H9 (cell line): Measurements from ENCODE around the gene NOS1AP. TPM values are rescaled to one million over a fixed set of nuclear protein-coding genes. Genes with fewer than 3 reads are reported as not detected.

Experiments used
- DNase-seq: peaks from one replicate; pipeline ENCODE4 v3.0.0-alpha.2; 2017
- H2AFZ ChIP-seq: one replicate; pipeline ENCODE4 v1.6.1; 2013; ENCODE audit warnings: mild to moderate bottlenecking, low read length, control low read depth, moderate library complexity
- H2AK5ac ChIP-seq: 2 replicates; pipeline ENCODE4 v1.6.1; 2013; ENCODE audit warnings: low read length, control low read depth, mixed read lengths; ENCODE audit not compliant: insufficient read length
- H2BK120ac ChIP-seq: one replicate; pipeline ENCODE4 v1.6.1; 2013; ENCODE audit warnings: low read depth, mild to moderate bottlenecking, low read length, control low read depth, inconsistent platforms; ENCODE audit not compliant: poor library complexity, severe bottlenecking
- H2BK12ac ChIP-seq: 2 replicates; pipeline ENCODE4 v1.6.1; 2013; ENCODE audit warnings: low read length, control low read depth, mixed read lengths, low read depth; ENCODE audit not compliant: insufficient read length
- H2BK15ac ChIP-seq: 2 replicates; pipeline ENCODE4 v1.6.1; 2013; ENCODE audit warnings: low read depth, low read length, control low read depth
- H2BK20ac ChIP-seq: one replicate; pipeline ENCODE4 v1.6.1; 2013; ENCODE audit warnings: low read depth, mild to moderate bottlenecking, low read length, control low read depth, inconsistent platforms; ENCODE audit not compliant: poor library complexity, severe bottlenecking
- H2BK5ac ChIP-seq: 2 replicates; pipeline ENCODE4 v1.6.1; 2013; ENCODE audit warnings: low read length, control low read depth, mixed read lengths; ENCODE audit not compliant: insufficient read length
- H3K14ac ChIP-seq: 2 replicates; pipeline ENCODE4 v1.6.1; 2013; ENCODE audit warnings: low read length, control low read depth; ENCODE audit not compliant: insufficient read depth
- H3K18ac ChIP-seq: 2 replicates; pipeline ENCODE4 v1.6.1; 2013; ENCODE audit warnings: low read depth, mild to moderate bottlenecking, mixed read lengths, low read length, control low read depth; ENCODE audit not compliant: insufficient read length
- H3K23ac ChIP-seq: 2 replicates; pipeline ENCODE4 v1.6.1; 2013; ENCODE audit warnings: low read length, control low read depth, mixed read lengths, low read depth; ENCODE audit not compliant: insufficient read length
- H3K23me2 ChIP-seq: 2 replicates; pipeline ENCODE4 v1.6.1; 2013; ENCODE audit warnings: low read depth, mild to moderate bottlenecking, mixed read lengths, low read length, control low read depth; ENCODE audit not compliant: insufficient read length, poor library complexity, severe bottlenecking
- H3K27ac ChIP-seq: 2 replicates; pipeline ENCODE4 v1.5.1; 2013; ENCODE audit warnings: low read length, control low read depth, mixed read lengths, low read depth; ENCODE audit not compliant: insufficient read length
- H3K27me3 ChIP-seq: 2 replicates; pipeline ENCODE4 v1.6.1; 2013; ENCODE audit warnings: low read length, control low read depth, inconsistent platforms; ENCODE audit not compliant: insufficient read depth
- H3K4ac ChIP-seq: 2 replicates; pipeline ENCODE4 v1.6.1; 2013; ENCODE audit warnings: low read depth, mild to moderate bottlenecking, control low read depth, inconsistent platforms, low read length, moderate library complexity
- H3K4me1 ChIP-seq: 2 replicates; pipeline ENCODE4 v1.6.1; 2013; ENCODE audit warnings: low read length, control low read depth, inconsistent platforms; ENCODE audit not compliant: insufficient read depth
- H3K4me2 ChIP-seq: 2 replicates; pipeline ENCODE4 v1.6.1; 2013; ENCODE audit warnings: low read length, control low read depth, mixed read lengths; ENCODE audit not compliant: insufficient read length, insufficient read depth
- H3K56ac ChIP-seq: 2 replicates; pipeline ENCODE4 v1.6.1; 2013; ENCODE audit warnings: low read depth, mild to moderate bottlenecking, mixed read lengths, low read length, control low read depth; ENCODE audit not compliant: insufficient read length
- H3K79me1 ChIP-seq: 2 replicates; pipeline ENCODE4 v1.6.1; 2013; ENCODE audit warnings: low read depth, mild to moderate bottlenecking, moderate library complexity, low read length, control low read depth, inconsistent platforms; ENCODE audit not compliant: insufficient read depth, poor library complexity, severe bottlenecking
- H3K79me2 ChIP-seq: 2 replicates; pipeline ENCODE4 v1.6.1; 2013; ENCODE audit warnings: low read length, control low read depth, inconsistent platforms; ENCODE audit not compliant: insufficient read depth
- H3K9ac ChIP-seq: 2 replicates; pipeline ENCODE4 v1.6.1; 2013; ENCODE audit warnings: low read length, control low read depth, mixed read lengths; ENCODE audit not compliant: insufficient read length; ENCODE audit errors: extremely low read depth
- H3K9me3 ChIP-seq: one replicate; pipeline ENCODE4 v1.6.1; 2013; ENCODE audit warnings: low read depth, low read length, inconsistent platforms; ENCODE audit not compliant: control insufficient read depth
- H3T11ph ChIP-seq: one replicate; pipeline ENCODE4 v1.6.1; 2013; ENCODE audit warnings: mild to moderate bottlenecking, low read length, control low read depth, inconsistent platforms
- H4K20me1 ChIP-seq: one replicate; pipeline ENCODE4 v1.6.1; 2013; ENCODE audit not compliant: control insufficient read depth, insufficient read length, insufficient read depth
- H4K5ac ChIP-seq: 2 replicates; pipeline ENCODE4 v1.6.1; 2013; ENCODE audit warnings: low read depth, mild to moderate bottlenecking, mixed read lengths, low read length, control low read depth; ENCODE audit not compliant: insufficient read length
- H4K8ac ChIP-seq: replicated peaks from 2 replicates; pipeline ENCODE4 v1.6.1; 2013; ENCODE audit warnings: low read length, control low read depth, mixed read lengths, low read depth; ENCODE audit not compliant: insufficient read length
- H4K91ac ChIP-seq: 2 replicates; pipeline ENCODE4 v1.6.1; 2013; ENCODE audit warnings: low read depth, mild to moderate bottlenecking, moderate library complexity, mixed read lengths, low read length, control low read depth; ENCODE audit not compliant: insufficient read length
- H3K27ac Mint-ChIP-seq, 3 experiments: 2 replicates in 2 of 3; 3 replicates in 1 of 3; pipeline ENCODE4 v1.8.0; 2020 to 2021; ENCODE audit warnings: mixed read lengths in 3 of 3, mild to moderate bottlenecking in 1 of 3, moderate library complexity in 1 of 3
- H3K27me3 Mint-ChIP-seq: 2 replicates; pipeline ENCODE4 v1.8.0; 2021; ENCODE audit warnings: low read depth, mild to moderate bottlenecking, moderate library complexity, mixed read lengths
- H3K36me3 Mint-ChIP-seq, 3 experiments: 2 replicates in 2 of 3; 3 replicates in 1 of 3; pipeline ENCODE4 v1.8.0; 2020 to 2021; ENCODE audit warnings: low read depth in 3 of 3, mixed read lengths in 3 of 3; ENCODE audit not compliant: insufficient read depth in 1 of 3
- H3K4me1 Mint-ChIP-seq, 2 experiments: 2 replicates each; pipeline ENCODE4 v1.8.0; 2020; ENCODE audit warnings: mixed read lengths in 2 of 2
- H3K4me3 Mint-ChIP-seq, 2 experiments: 2 replicates in 1 of 2; 3 replicates in 1 of 2; pipeline ENCODE4 v1.8.0; 2020 to 2021; ENCODE audit warnings: mild to moderate bottlenecking in 2 of 2, mixed read lengths in 2 of 2, moderate library complexity in 1 of 2
- H3K9me3 Mint-ChIP-seq, 2 experiments: 2 replicates in 1 of 2; 3 replicates in 1 of 2; pipeline ENCODE4 v1.8.0; 2020; ENCODE audit warnings: mild to moderate bottlenecking in 2 of 2, mixed read lengths in 2 of 2, moderate library complexity in 1 of 2
- CTCF ChIP-seq: fragments of 200-600 bp; sonication (generic); conservative IDR thresholded peaks from 3 replicates; pipeline ENCODE4 v1.8.0; 2021; ENCODE audit warnings: antibody characterized with exemption, mild to moderate bottlenecking
- WGBS: extraction: QIAGEN DNeasy Blood & Tissue Kit; methylation state at CpG from one replicate; pipeline ENCODE4 v1.1.7; 2013; ENCODE audit warnings: missing lambda C conversion rate, low lambda C conversion rate, mixed read lengths; ENCODE audit not compliant: insufficient read length; ENCODE audit errors: extremely low coverage; 5-methylcytosine and 5-hydroxymethylcytosine counted together
- total RNA-seq: library from RNA; stranded (reverse); gene quantifications from 2 replicates; pipeline ENCODE4 v1.2.1, GENCODE V29; 2021

The NOS1AP gene
- total RNA-seq, 1 experiment from 2014 or later, result 8.4 TPM

GRCh38 chr1:162131400-162132321, 62.2 kb downstream of the NOS1AP start:
- Histone ChIP-seq H3K27me3 (no peaks in the 10 kb centered on the region), H3K4me1 (peaks cover under 1% of the 10 kb centered on the region), H3K23ac (no peak overlapping the region), H2BK120ac (no peak overlapping the region), H2BK20ac (no peak overlapping the region), H3K4ac (no peak overlapping the region), H4K8ac (no peak overlapping the region), H3K4me2 (no peak overlapping the region), H4K5ac (no peak overlapping the region), H4K20me1 (peaks cover 3% of the 10 kb centered on the region), H3K79me1 (no peaks in the 10 kb centered on the region), H3T11ph (no peak overlapping the region), H3K27ac (no peak overlapping the region), H3K79me2 (no peaks in the 10 kb centered on the region), H4K91ac (no peak overlapping the region), H2AK5ac (no peak overlapping the region), H3K14ac (no peak overlapping the region), H3K56ac (no peak overlapping the region), H2BK12ac (no peak overlapping the region), H3K9ac (no peak overlapping the region), H3K18ac (no peak overlapping the region), H3K9me3 (no peaks in the 10 kb centered on the region), H2BK5ac (no peak overlapping the region), H2AFZ (no peak overlapping the region), H2BK15ac (no peak overlapping the region), H3K23me2 (no peaks in the 10 kb centered on the region)
- no CpG with 5 or more reads among the region's 4 CpGs for WGBS
- DNase-seq, result no peak
- no peaks in the 10 kb centered on the region for H3K27me3 Mint-ChIP-seq
- no peaks in the 10 kb centered on the region for H3K36me3 Mint-ChIP-seq
- H3K27ac Mint-ChIP-seq, result 0 out of 7 replicates have a peak overlapping the region, but pooled peaks of 1 of the 3 experiments have one; percentile 24
- TF ChIP-seq CTCF, result no peak
- no peak overlapping the region for H3K4me3 Mint-ChIP-seq
- H3K9me3 Mint-ChIP-seq, result no peaks in the 10 kb centered on the region
- peaks cover 19 to 22% of the 10 kb centered on the region in 2 experiments for H3K4me1 Mint-ChIP-seq
